GM12873 (cell line): ENCODE results near the gene DONSON.

Experiments
- TF ChIP-seq, protein P1 (sequence below): IDR thresholded peaks from 2 replicates; pipeline ENCODE4 v1.5.1; 2012; ENCODE audit warnings: low read depth, mild to moderate bottlenecking, moderate library complexity, low read length, control low read depth; ENCODE audit not compliant: insufficient read depth; ENCODE audit errors: missing control alignments

The DONSON gene

DNA sequence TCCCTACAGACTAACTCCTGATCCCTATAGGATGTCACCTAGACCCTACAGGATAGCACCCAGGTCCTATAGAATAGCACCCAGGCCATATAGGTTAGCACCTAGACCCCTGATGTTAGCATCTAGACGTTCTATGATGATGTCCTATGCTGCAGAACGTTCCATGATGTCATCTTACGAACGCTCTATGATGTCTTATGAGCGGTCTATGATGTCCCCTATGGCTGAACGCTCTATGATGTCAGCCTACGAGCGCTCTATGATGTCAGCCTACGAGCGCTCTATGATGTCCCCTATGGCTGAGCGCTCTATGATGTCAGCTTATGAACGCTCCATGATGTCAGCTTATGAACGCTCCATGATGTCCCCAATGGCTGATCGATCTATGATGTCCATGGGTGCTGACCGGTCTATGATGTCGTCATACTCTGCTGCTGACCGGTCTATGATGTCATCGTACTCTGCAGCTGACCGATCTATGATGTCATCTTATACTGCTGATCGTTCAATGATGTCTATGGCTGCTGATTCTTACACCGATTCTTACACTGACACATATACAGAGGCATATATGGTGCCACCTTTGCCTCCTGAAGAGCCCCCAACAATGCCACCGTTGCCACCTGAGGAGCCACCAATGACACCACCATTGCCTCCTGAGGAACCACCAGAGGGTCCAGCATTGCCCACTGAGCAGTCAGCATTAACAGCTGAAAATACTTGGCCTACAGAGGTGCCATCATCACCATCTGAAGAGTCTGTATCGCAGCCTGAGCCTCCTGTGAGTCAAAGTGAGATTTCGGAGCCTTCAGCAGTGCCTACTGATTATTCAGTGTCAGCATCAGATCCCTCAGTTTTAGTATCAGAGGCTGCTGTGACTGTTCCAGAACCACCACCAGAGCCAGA lies 36.1 kb downstream of the DONSON start:
- TF ChIP-seq, protein P1, sequence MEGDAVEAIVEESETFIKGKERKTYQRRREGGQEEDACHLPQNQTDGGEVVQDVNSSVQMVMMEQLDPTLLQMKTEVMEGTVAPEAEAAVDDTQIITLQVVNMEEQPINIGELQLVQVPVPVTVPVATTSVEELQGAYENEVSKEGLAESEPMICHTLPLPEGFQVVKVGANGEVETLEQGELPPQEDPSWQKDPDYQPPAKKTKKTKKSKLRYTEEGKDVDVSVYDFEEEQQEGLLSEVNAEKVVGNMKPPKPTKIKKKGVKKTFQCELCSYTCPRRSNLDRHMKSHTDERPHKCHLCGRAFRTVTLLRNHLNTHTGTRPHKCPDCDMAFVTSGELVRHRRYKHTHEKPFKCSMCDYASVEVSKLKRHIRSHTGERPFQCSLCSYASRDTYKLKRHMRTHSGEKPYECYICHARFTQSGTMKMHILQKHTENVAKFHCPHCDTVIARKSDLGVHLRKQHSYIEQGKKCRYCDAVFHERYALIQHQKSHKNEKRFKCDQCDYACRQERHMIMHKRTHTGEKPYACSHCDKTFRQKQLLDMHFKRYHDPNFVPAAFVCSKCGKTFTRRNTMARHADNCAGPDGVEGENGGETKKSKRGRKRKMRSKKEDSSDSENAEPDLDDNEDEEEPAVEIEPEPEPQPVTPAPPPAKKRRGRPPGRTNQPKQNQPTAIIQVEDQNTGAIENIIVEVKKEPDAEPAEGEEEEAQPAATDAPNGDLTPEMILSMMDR: no peak

DNA sequence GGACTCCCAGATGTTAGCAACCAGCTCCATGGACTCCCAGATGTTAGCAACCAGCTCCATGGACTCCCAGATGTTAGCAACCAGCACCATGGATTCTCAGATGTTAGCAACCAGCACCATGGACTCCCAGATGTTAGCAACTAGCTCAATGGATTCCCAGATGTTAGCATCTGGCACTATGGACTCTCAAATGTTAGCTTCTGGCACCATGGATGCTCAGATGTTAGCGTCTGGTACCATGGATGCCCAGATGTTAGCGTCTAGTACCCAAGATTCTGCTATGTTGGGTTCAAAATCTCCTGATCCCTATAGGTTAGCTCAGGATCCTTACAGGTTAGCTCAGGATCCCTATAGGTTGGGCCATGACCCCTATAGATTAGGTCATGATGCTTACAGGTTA lies 36.8 kb downstream of the DONSON start:
- TF ChIP-seq, protein P1: no peak

DNA sequence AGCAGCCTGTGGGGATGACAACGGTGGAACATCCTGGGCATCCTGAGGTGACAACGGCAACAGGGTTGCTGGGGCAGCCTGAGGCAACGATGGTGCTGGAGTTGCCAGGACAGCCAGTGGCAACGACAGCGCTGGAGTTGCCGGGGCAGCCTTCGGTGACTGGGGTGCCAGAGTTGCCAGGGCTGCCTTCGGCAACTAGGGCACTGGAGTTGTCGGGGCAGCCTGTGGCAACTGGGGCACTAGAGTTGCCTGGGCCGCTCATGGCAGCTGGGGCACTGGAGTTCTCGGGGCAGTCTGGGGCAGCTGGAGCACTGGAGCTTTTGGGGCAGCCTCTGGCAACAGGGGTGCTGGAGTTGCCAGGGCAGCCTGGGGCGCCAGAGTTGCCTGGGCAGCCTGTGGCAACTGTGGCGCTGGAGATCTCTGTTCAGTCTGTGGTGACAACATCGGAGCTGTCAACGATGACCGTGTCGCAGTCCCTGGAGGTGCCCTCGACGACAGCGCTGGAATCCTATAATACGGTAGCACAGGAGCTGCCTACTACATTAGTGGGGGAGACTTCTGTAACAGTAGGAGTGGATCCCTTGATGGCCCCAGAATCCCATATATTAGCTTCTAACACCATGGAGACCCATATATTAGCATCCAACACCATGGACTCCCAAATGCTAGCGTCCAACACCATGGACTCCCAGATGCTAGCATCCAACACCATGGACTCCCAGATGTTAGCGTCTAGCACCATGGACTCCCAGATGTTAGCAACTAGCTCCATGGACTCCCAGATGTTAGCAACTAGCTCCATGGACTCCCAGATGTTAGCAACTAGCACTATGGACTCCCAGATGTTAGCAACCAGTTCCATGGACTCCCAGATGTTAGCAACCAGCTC lies 37.5 kb downstream of the DONSON start:
- TF ChIP-seq, protein P1: no peak

DNA sequence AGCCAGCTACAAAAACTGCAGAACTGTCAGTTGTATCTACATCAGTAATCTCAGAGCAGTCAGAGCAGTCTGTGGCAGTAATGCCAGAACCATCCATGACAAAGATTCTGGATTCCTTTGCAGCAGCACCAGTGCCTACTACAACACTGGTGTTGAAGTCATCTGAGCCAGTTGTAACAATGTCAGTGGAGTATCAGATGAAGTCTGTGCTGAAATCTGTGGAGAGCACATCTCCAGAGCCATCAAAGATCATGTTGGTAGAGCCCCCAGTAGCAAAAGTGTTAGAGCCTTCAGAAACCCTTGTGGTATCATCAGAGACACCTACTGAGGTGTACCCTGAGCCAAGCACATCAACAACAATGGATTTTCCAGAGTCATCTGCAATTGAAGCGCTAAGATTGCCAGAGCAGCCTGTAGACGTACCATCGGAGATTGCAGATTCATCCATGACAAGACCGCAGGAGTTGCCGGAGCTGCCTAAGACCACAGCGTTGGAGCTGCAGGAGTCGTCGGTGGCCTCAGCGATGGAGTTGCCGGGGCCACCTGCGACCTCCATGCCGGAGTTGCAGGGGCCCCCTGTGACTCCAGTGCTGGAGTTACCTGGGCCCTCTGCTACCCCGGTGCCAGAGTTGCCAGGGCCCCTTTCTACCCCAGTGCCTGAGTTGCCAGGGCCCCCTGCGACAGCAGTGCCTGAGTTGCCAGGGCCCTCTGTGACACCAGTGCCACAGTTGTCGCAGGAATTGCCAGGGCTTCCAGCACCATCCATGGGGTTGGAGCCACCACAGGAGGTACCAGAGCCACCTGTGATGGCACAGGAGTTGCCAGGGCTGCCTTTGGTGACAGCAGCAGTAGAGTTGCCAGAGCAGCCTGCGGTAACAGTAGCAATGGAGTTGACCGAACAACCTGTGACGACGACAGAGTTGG lies 38.4 kb downstream of the DONSON start:
- TF ChIP-seq, protein P1: no peak

DNA sequence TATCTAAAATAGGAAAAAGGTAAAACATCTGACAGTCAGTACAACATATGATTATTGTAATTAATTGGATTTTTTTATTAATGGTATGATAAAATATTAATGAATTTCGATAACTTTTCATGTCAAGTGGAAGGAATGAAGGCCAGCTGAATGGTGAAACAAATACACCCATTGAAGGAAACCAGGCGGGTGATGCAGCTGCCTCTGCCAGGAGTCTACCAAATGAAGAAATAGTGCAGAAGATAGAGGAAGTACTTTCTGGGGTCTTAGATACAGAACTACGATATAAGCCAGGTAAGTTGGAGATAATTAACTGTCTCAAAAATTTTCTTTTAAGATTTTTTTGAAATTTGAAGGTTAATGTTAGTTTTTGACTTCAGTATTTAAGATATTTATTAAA lies 42.4 kb downstream of the DONSON start:
- TF ChIP-seq, protein P1: no peak

DNA sequence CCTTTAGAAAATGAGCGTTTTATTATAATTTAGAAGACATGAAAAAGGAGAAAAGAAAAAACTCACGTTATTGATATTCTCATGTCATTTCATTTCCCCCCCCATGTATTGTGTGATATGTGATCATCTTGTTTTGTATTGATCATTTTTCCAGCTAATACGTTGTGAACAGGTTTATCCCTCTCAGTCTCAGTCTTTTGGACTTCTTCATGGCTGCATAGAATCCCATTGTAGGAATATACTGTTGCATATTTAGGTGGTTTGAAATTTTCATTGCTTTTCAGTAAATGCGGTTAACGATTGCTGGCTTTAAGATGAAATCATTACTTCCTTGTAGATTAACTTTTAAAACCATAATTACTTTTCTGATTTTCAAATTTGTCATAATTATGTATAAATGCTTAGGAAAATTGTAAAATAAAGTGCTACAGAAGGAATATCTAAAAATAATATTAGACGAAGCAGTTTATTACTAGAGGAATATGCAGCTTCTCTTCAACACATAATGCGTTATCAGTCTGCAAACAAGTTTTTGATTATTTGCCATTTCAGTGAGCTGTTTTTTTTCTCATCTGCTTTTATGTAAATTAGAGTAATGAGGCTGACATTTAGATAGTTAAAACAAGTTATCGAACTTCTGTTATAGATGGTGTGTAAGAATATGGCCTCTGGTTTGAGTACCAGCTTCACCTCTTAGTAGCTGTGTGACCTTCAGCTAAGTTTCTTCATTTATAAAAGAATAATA lies 43.9 kb downstream of the DONSON start:
- TF ChIP-seq, protein P1: no peak
